PC-3 (cell line): Measurements from ENCODE around the gene SPACA4. TPM values are rescaled to one million over a fixed set of nuclear protein-coding genes. Genes with fewer than 3 reads are reported as not detected.

Experiments
- ATAC-seq: fragments of 200-7000 bp; cut with Tn5 transposase; 2 replicates; pipeline ENCODE4 v1.9.1; 2020; ENCODE audit warnings: mild to moderate bottlenecking, moderate library complexity
- BruUV-seq: library from RNA; stranded (reverse); fragments of 400-500 nt; replicated peaks from 2 replicates; lab custom pipeline; 2021; lab: Mats Ljungman, UMichigan
- CTCF ChIA-PET: fragments of 300-600 bp; sonication (Branson Sonifier 250); formaldehyde crosslinking; loops from one replicate; lab custom pipeline; 2022; ENCODE audit warnings: antibody characterized with exemption; lab: Charles Lee
- POLR2A ChIA-PET: fragments of 300-600 bp; sonication (Branson Sonifier 250); formaldehyde crosslinking; loops from one replicate; lab custom pipeline; 2022; ENCODE audit warnings: antibody characterized with exemption; ENCODE audit not compliant: unreplicated experiment; lab: Charles Lee
- DNase-seq: peaks from one replicate; pipeline ENCODE4 v3.0.0-alpha.2; 2015
- H2AFZ ChIP-seq: fragments of 300-600 bp; sonication (generic); 2 replicates; pipeline ENCODE4 v1.6.0; 2016; ENCODE audit warnings: antibody characterized with exemption, low read length
- H3F3A ChIP-seq: fragments of 300-600 bp; sonication (generic); one replicate; pipeline ENCODE4 v1.6.0; 2017; ENCODE audit warnings: antibody characterized with exemption, low read length, control low read depth, mild to moderate bottlenecking; ENCODE audit not compliant: unreplicated experiment
- H3K27ac ChIP-seq: fragments of 300-600 bp; sonication (generic); 2 replicates; pipeline ENCODE4 v1.5.1; 2016; ENCODE audit warnings: mild to moderate bottlenecking, low read length
- H3K27me3 ChIP-seq: fragments of 300-600 bp; sonication (generic); 2 replicates; pipeline ENCODE4 v1.6.1; 2016; ENCODE audit warnings: low read length, mixed read lengths
- H3K36me3 ChIP-seq: fragments of 300-600 bp; sonication (generic); 2 replicates; pipeline ENCODE4 v1.6.1; 2016; ENCODE audit warnings: low read depth, mixed run types, low read length, mixed read lengths
- H3K4me1 ChIP-seq: fragments of 300-600 bp; sonication (generic); 2 replicates; pipeline ENCODE4 v1.5.1; 2016; ENCODE audit warnings: low read length; ENCODE audit not compliant: insufficient read depth
- H3K4me2 ChIP-seq: fragments of 300-600 bp; sonication (generic); 2 replicates; pipeline ENCODE4 v1.6.0; 2016; ENCODE audit warnings: low read length
- H3K4me3 ChIP-seq: fragments of 300-600 bp; sonication (generic); 2 replicates; pipeline ENCODE4 v1.5.1; 2016; ENCODE audit warnings: mild to moderate bottlenecking, low read length, mixed read lengths
- H3K79me2 ChIP-seq: fragments of 300-600 bp; sonication (generic); 2 replicates; pipeline ENCODE4 v1.6.1; 2017; ENCODE audit warnings: low read length, mixed read lengths
- H3K9ac ChIP-seq: fragments of 300-600 bp; sonication (generic); 2 replicates; pipeline ENCODE4 v1.6.0; 2016; ENCODE audit warnings: mild to moderate bottlenecking, low read length
- H3K9me2 ChIP-seq: fragments of 300-600 bp; sonication (generic); replicated peaks from 2 replicates; pipeline ENCODE4 v1.6.1; 2016; ENCODE audit warnings: mixed run types, low read length, mixed read lengths
- H3K9me3 ChIP-seq: fragments of 300-600 bp; sonication (generic); 2 replicates; pipeline ENCODE4 v1.6.1; 2016; ENCODE audit warnings: low read length, mixed read lengths
- H4K20me1 ChIP-seq: fragments of 300-600 bp; sonication (generic); 2 replicates; pipeline ENCODE4 v1.6.1; 2016; ENCODE audit warnings: low read length, mixed read lengths
- EZH2 ChIP-seq: fragments of 300-600 bp; sonication (generic); IDR thresholded peaks from one replicate; pipeline ENCODE4 v1.6.1; 2017; ENCODE audit warnings: antibody characterized with exemption, mild to moderate bottlenecking, low read length; ENCODE audit not compliant: unreplicated experiment
- EZH2phosphoT487 ChIP-seq: fragments of 300-600 bp; sonication (generic); IDR thresholded peaks from 2 replicates; pipeline ENCODE4 v1.6.1; 2018; ENCODE audit warnings: mild to moderate bottlenecking, antibody characterized with exemption, low read length, borderline replicate concordance
- intact Hi-C: fragments of 100-400 bp; cut with micrococcal nuclease; formaldehyde crosslinking; loops from 2 replicates; pipeline ENCODE4 v1.9.0; 2023
- total RNA-seq: library from RNA; depleted of rRNA; stranded (reverse); fragments of >200 nt; gene quantifications from 2 replicates; pipeline ENCODE4 v1.2.3, GENCODE V29; 2014
- TF ChIP-seq, protein P1 (sequence below): fragments of 300-600 bp; sonication (generic); conservative IDR thresholded peaks from 2 replicates; pipeline ENCODE4 v1.5.1; 2017; ENCODE audit warnings: antibody characterized with exemption, low read depth, mild to moderate bottlenecking, low read length

SPACA4 gene
- total RNA-seq, 1 experiment from 2014 or later, result not detected

DNA sequence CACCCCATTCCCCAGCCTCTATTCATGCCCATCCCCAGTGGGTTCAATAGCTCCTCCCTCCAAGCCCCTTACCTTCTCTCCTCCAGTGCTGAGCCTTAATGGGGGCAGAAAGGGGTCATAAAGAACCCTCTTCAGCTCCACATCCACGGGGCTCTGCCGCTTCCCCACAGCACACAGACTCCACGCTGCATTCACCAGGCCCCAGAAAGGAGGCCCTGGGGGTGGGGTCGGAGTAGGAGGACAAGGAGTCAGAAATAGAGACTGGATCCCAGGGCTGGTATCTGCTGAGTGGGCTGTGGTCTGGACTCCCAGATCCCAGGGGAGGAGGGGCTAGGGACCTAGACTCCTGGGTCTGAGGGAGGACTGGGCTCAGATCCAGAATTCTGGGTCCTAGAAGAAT lies 37.8 kb downstream of the SPACA4 start:
- Histone ChIP-seq H3K4me2 (no peak overlapping the region), H4K20me1 (no peaks in the 10 kb centered on the region), H2AFZ (no peak overlapping the region), H3K36me3 (no peaks in the 10 kb centered on the region), H3K27ac (no peak overlapping the region), H3K9me2 (no peaks in the 10 kb centered on the region), H3F3A (no peaks in the 10 kb centered on the region), H3K4me1 (peaks cover 6% of the 10 kb centered on the region; the same call in 1 of the 2 replicates), H3K9ac (no peak overlapping the region), H3K79me2 (no peaks in the 10 kb centered on the region), H3K4me3 (no peak overlapping the region), H3K9me3 (no peaks in the 10 kb centered on the region), H3K27me3 (no peaks in the 10 kb centered on the region)
- ChIA-PET CTCF (no interaction called here), POLR2A (interaction anchor here (0.6 kb wide), 1 partner anchor 25 kb away, joined by 3 read pairs; the partner anchor contains the start of genes RPL18 and SPHK2)
- intact Hi-C loops, result no loop called here
- ATAC-seq (no peak), DNase-seq (no peak)
- TF ChIP-seq, protein P1, sequence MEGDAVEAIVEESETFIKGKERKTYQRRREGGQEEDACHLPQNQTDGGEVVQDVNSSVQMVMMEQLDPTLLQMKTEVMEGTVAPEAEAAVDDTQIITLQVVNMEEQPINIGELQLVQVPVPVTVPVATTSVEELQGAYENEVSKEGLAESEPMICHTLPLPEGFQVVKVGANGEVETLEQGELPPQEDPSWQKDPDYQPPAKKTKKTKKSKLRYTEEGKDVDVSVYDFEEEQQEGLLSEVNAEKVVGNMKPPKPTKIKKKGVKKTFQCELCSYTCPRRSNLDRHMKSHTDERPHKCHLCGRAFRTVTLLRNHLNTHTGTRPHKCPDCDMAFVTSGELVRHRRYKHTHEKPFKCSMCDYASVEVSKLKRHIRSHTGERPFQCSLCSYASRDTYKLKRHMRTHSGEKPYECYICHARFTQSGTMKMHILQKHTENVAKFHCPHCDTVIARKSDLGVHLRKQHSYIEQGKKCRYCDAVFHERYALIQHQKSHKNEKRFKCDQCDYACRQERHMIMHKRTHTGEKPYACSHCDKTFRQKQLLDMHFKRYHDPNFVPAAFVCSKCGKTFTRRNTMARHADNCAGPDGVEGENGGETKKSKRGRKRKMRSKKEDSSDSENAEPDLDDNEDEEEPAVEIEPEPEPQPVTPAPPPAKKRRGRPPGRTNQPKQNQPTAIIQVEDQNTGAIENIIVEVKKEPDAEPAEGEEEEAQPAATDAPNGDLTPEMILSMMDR, result no peak
- no peak for TF ChIP-seq EZH2
- no peak for TF ChIP-seq EZH2phosphoT487
- no TSS peak for BruUV-seq

DNA sequence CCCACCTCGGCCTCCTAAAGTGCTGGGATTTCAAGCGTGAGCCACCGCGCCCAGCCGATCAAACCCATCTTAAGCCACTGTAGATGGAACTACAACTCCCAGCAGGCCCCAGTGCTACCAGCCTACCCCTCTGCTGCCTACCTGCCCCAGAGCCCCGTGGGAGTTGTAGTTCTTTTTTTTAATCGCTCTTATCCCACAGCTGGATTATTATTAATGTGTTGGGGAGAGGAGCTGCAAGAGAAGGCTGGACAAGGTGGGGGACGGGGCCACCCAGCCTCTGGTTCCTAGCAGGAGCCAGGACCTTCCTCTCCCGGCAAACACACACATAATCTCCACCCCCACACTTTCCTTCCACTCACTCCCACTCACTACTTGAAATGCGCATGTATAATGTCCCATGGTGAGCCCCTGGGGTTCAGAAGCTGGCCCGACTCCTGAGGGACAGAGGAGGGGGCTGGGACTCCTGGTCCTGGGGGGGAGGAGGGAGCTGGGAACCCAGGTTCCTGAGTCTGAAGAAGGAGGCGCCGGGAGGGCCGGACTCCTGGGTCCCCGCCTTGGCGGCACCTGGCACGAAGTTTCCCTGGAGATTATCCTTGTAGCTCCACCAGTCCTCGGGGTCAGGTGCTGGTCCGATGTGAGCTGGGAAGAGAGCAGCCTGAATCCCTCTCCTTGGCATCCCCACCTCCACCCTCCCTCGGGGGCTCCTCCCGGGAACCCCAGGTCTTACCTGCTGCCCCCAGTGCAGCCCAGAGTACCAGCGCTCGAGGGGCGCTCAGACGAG lies 38.5 kb downstream of the SPACA4 start:
- Histone ChIP-seq H3K27ac (no peak overlapping the region), H3K27me3 (no peaks in the 10 kb centered on the region), H3F3A (no peaks in the 10 kb centered on the region), H3K4me1 (peaks cover 6% of the 10 kb centered on the region; the same call in 1 of the 2 replicates), H3K4me2 (peak overlapping the region; percentile 92), H3K9me3 (no peaks in the 10 kb centered on the region), H4K20me1 (no peaks in the 10 kb centered on the region), H3K9ac (no peak overlapping the region), H2AFZ (peak overlapping the region; percentile 96), H3K79me2 (no peaks in the 10 kb centered on the region), H3K4me3 (peak overlapping the region; percentile 70), H3K36me3 (no peaks in the 10 kb centered on the region), H3K9me2 (no peaks in the 10 kb centered on the region)
- no peak for TF ChIP-seq EZH2
- TF ChIP-seq EZH2phosphoT487, result no peak
- TF ChIP-seq, protein P1, result no peak
- intact Hi-C loops, result no loop called here
- DNase-seq (peak; percentile 63), ATAC-seq (peak; percentile 59)
- POLR2A ChIA-PET, result interaction anchor here (0.6 kb wide), 2 partner anchors 26 to 69 kb away, joined by 3 read pairs; partner anchors contain the start of genes RPL18 and SPHK2
- BruUV-seq, result no TSS peak
- CTCF ChIA-PET, result interaction anchor here (0.7 to 1.4 kb wide), 4 partner anchors 12 to 140 kb away, joined by 3 to 8 read pairs (median 6); no protein-coding TSS in a partner anchor
